ENCODE results near the gene AFP.

Gene AFP

DNA sequence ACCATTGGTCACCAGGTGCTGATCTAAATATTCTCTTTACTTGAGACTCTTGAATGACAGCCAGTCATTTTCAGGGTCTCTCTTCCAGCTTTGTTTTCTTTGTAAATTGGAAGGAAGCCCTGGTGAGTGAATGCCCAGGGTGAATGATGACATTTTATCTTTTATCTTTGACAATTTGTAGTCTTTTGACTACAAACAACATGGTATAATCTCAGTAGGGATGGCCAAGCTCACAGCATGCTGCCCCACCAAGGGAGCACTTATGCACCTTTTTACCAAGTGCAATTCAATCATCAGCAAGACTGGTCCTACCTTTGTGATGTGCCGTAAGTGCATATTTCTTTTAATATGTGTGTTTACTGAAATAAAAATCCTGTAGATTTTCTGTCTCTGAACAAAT, 51.2 kb downstream of the AFP start:
- no peak overlapping the region for H3K4me3 ChIP-seq (ENCODE audit: low read depth, low read length)
- no peak for DNase-seq (ENCODE audit: low read depth)
- TF ChIP-seq, protein P1, sequence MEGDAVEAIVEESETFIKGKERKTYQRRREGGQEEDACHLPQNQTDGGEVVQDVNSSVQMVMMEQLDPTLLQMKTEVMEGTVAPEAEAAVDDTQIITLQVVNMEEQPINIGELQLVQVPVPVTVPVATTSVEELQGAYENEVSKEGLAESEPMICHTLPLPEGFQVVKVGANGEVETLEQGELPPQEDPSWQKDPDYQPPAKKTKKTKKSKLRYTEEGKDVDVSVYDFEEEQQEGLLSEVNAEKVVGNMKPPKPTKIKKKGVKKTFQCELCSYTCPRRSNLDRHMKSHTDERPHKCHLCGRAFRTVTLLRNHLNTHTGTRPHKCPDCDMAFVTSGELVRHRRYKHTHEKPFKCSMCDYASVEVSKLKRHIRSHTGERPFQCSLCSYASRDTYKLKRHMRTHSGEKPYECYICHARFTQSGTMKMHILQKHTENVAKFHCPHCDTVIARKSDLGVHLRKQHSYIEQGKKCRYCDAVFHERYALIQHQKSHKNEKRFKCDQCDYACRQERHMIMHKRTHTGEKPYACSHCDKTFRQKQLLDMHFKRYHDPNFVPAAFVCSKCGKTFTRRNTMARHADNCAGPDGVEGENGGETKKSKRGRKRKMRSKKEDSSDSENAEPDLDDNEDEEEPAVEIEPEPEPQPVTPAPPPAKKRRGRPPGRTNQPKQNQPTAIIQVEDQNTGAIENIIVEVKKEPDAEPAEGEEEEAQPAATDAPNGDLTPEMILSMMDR (IDR thresholded peaks at IDR 0.05; ENCODE audit: insufficient read depth, low read depth, low read length, missing control alignments), result no peak

DNA sequence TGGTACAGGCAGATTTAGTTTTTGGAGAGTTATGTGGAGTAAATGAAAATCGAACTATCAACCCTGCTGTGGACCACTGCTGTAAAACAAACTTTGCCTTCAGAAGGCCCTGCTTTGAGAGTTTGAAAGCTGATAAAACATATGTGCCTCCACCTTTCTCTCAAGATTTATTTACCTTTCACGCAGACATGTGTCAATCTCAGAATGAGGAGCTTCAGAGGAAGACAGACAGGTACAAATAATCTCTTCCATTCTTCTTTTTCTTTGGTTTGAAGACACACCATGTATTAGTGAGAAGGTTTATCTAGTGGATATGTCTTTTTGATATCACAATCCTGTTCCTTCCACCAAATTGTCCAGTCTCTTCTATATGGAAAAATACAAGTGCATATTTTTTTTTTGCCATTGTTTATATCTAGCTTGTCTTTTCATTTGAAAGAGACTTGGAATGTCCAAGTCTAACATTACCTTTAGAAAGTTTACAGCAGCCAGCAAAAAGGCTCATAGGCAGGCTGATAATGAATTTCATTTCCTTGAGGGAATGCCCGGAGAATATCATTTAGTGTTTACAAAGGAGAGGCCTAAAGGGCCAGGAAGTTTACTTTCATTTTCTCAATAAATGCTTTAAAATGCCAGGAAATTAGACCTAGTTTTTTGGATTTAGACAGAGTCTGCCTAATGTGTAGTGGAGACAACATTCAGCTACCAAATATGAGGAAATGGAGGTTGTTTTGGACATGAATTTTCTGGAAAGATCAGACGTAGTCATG, 64.2 kb downstream of the AFP start:
- TF ChIP-seq, protein P1 (IDR thresholded peaks at IDR 0.05; ENCODE audit: insufficient read depth, low read depth, low read length, missing control alignments), result no peak
- DNase-seq (ENCODE audit: low read depth), result no peak
- H3K4me3 ChIP-seq (ENCODE audit: low read depth, low read length), result no peak overlapping the region

DNA sequence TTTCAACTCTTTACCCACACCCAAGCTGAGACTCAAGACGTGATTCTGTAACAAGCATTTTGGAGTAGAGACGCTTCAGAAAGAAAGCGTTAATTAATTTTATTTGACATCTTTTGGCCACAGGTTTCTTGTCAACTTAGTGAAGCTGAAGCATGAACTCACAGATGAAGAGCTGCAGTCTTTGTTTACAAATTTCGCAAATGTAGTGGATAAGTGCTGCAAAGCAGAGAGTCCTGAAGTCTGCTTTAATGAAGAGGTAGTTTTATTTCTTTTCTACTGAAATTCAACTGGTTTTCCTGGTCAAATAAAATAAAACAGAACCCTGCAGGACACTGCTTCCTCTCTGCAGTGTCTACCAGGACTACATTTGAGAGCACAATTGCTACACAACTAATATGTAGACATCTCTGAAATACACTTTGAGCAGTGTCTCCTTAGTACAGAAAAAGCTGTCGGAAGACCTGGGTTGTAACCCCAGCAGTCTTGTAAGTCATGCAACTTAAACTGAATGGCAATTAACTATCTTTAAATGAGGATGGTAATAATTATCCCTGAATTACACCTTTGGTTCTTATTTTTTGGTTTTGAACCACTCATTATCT, 65.7 kb downstream of the AFP start:
- TF ChIP-seq, protein P1 (IDR thresholded peaks at IDR 0.05; ENCODE audit: insufficient read depth, low read depth, low read length, missing control alignments), result no peak
- H3K4me3 ChIP-seq (ENCODE audit: low read depth, low read length), result no peak overlapping the region
- DNase-seq (ENCODE audit: low read depth), result no peak

DNA sequence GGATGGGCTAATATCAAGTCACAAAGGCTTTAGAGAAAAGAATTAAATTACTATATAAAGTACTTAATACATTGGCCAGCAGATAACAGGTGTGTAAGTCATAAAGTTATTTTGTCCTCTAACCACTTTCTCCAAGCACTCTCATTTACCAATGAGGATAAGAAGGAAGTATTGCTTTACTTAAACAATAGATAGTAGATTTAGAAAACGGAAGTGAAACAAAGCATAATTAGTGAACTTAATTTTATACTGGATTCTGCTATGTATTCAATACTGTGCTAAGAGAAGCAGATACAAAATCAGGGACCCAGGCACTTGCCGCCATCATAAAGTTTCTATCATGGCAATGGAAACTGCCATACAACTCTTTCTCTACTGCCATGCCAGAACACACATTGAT, 69.5 kb downstream of the AFP start:
- DNase-seq (ENCODE audit: low read depth), result no peak
- TF ChIP-seq, protein P1 (IDR thresholded peaks at IDR 0.05; ENCODE audit: insufficient read depth, low read depth, low read length, missing control alignments), result no peak
- H3K4me3 ChIP-seq (ENCODE audit: low read depth, low read length), result no peak overlapping the region

Data from GM12865 (cell line).